Measurements from ENCODE around the gene AMDHD1. TPM values are rescaled to one million over a fixed set of nuclear protein-coding genes. Genes with fewer than 3 reads are reported as not detected.
A peak's percentile ranks its signal among the peaks of the same experiment; 100 is the strongest.

The AMDHD1 gene
- total RNA-seq, 1 donor from 2014 or later = 2.2 TPM

- DNase-seq (ENCODE audit: low spot score) = peak; percentile 10
- Histone ChIP-seq H2AFZ (replicated peaks) (peak overlapping the region; percentile 80), H3K4me2 (no peak overlapping the region), H4K20me1 (ENCODE audit: low read depth) (no peaks in the 10 kb centered on the region), H3K36me3 (no peaks in the 10 kb centered on the region), H3K4me3 (no peak overlapping the region), H3K4me1 (no peaks in the 10 kb centered on the region), H3K9me3 (ENCODE audit: low read depth) (no peaks in the 10 kb centered on the region), H3K9ac (no peak overlapping the region), H3K79me2 (ENCODE audit: low read depth) (no peaks in the 10 kb centered on the region), H3K27me3 (no peaks in the 10 kb centered on the region), H3F3A (ENCODE audit: low read depth) (no peaks in the 10 kb centered on the region), H3K27ac (no peak overlapping the region)
- TF ChIP-seq EZH2phosphoT487 (IDR thresholded peaks at IDR 0.05) = no peak
- no peaks in the 10 kb centered on the region for H3K4me1 Mint-ChIP-seq
- H3K9me3 Mint-ChIP-seq = peaks cover 12% of the 10 kb centered on the region
- H3K27ac Mint-ChIP-seq = peak overlapping the region; percentile 11
- no peaks in the 10 kb centered on the region for H3K36me3 Mint-ChIP-seq
- H3K27me3 Mint-ChIP-seq (ENCODE audit: insufficient read depth, low read depth) = peaks cover 3% of the 10 kb centered on the region
- no peak overlapping the region for H3K4me3 Mint-ChIP-seq
Measured at GRCh38 chr12:95970905-95971304, 27.8 kb downstream of the AMDHD1 start.

GRCh38 chr12:95972832-95973456, 29.8 kb downstream of the AMDHD1 start:
- Mint-ChIP-seq H3K27ac (no peak overlapping the region), H3K36me3 (no peaks in the 10 kb centered on the region), H3K4me3 (no peak overlapping the region), H3K9me3 (peaks cover 12% of the 10 kb centered on the region), H3K27me3 (ENCODE audit: insufficient read depth, low read depth) (peaks cover 3% of the 10 kb centered on the region), H3K4me1 (no peaks in the 10 kb centered on the region)
- H3K36me3 ChIP-seq = no peaks in the 10 kb centered on the region
- H3K9me3 ChIP-seq (ENCODE audit: low read depth) = no peaks in the 10 kb centered on the region
- H3K4me3 ChIP-seq = no peak overlapping the region
- H3K9ac ChIP-seq = no peak overlapping the region
- no peak overlapping the region for H3K4me2 ChIP-seq
- DNase-seq (ENCODE audit: low spot score) = no peak
- no peaks in the 10 kb centered on the region for H3K79me2 ChIP-seq (ENCODE audit: low read depth)
- no peaks in the 10 kb centered on the region for H4K20me1 ChIP-seq (ENCODE audit: low read depth)
- no peak overlapping the region for H3K27ac ChIP-seq
- TF ChIP-seq EZH2phosphoT487 (IDR thresholded peaks at IDR 0.05) (no peak), CTCF (IDR thresholded peaks at IDR 0.05) (no peak), EZH2 (IDR thresholded peaks at IDR 0.05) (no peak)
- H2AFZ ChIP-seq (replicated peaks) = no peak overlapping the region
- H3K4me1 ChIP-seq = no peaks in the 10 kb centered on the region
- no peaks in the 10 kb centered on the region for H3K27me3 ChIP-seq
- no peaks in the 10 kb centered on the region for H3F3A ChIP-seq (ENCODE audit: low read depth)

GRCh38 chr12:95974358-95974757, 31.2 kb downstream of the AMDHD1 start:
- Histone ChIP-seq H3K4me2 (no peak overlapping the region), H3K27ac (no peak overlapping the region), H3K4me1 (no peaks in the 10 kb centered on the region), H3K36me3 (no peaks in the 10 kb centered on the region), H2AFZ (replicated peaks) (no peak overlapping the region), H3K79me2 (ENCODE audit: low read depth) (no peaks in the 10 kb centered on the region), H3K4me3 (no peak overlapping the region), H3K9me3 (ENCODE audit: low read depth) (no peaks in the 10 kb centered on the region), H3F3A (ENCODE audit: low read depth) (no peaks in the 10 kb centered on the region), H3K9ac (no peak overlapping the region), H4K20me1 (ENCODE audit: low read depth) (no peaks in the 10 kb centered on the region), H3K27me3 (no peaks in the 10 kb centered on the region)
- no peak for DNase-seq (ENCODE audit: low spot score)
- Mint-ChIP-seq H3K27ac (no peak overlapping the region), H3K4me3 (no peak overlapping the region), H3K36me3 (no peaks in the 10 kb centered on the region), H3K27me3 (ENCODE audit: insufficient read depth, low read depth) (peaks cover 3% of the 10 kb centered on the region), H3K9me3 (peaks cover 12% of the 10 kb centered on the region), H3K4me1 (no peaks in the 10 kb centered on the region)
- TF ChIP-seq EZH2 (IDR thresholded peaks at IDR 0.05) (no peak), CTCF (IDR thresholded peaks at IDR 0.05) (no peak)

GRCh38 chr12:95975491-95975890, 32.4 kb downstream of the AMDHD1 start:
- Mint-ChIP-seq H3K36me3 (no peaks in the 10 kb centered on the region), H3K27me3 (ENCODE audit: insufficient read depth, low read depth) (peaks cover 2% of the 10 kb centered on the region), H3K9me3 (peaks cover 6% of the 10 kb centered on the region), H3K4me3 (no peak overlapping the region), H3K4me1 (no peaks in the 10 kb centered on the region), H3K27ac (no peak overlapping the region)
- Histone ChIP-seq H3K27ac (no peak overlapping the region), H3K9me3 (ENCODE audit: low read depth) (no peaks in the 10 kb centered on the region), H4K20me1 (ENCODE audit: low read depth) (no peaks in the 10 kb centered on the region), H3K36me3 (no peaks in the 10 kb centered on the region), H3K9ac (no peak overlapping the region), H3K27me3 (no peaks in the 10 kb centered on the region), H3K4me2 (no peak overlapping the region), H3K4me3 (no peak overlapping the region), H3F3A (ENCODE audit: low read depth) (no peaks in the 10 kb centered on the region), H3K79me2 (ENCODE audit: low read depth) (no peaks in the 10 kb centered on the region), H3K4me1 (no peaks in the 10 kb centered on the region), H2AFZ (replicated peaks) (no peak overlapping the region)
- no peak for TF ChIP-seq CTCF (IDR thresholded peaks at IDR 0.05)
- TF ChIP-seq EZH2phosphoT487 (IDR thresholded peaks at IDR 0.05) = no peak
- TF ChIP-seq EZH2 (IDR thresholded peaks at IDR 0.05) = no peak
- DNase-seq (ENCODE audit: low spot score) = no peak

Measured in neural progenitor cell (in vitro differentiated cells).